Measurements from ENCODE around the gene SMIM44.

The SMIM44 gene

DNA sequence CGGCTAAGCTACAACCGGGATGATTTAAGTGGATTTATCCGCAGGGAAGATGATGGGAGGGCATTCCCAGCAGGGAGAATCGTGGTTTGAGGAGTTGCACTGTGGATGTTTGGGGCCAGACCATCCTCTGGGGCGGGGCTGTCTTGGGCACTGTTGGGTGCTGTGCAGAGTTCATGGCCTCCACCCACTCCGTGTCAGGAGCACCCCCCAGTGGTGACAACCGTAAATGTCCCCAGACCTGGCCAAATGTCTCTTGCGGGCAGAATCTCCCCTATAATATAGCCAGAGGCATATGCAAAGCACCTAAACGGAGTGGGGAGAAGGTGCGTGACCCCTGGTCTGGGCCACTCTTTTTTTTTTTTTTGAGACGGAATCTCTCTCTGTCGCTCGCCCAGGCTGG, 43.2 kb downstream of the SMIM44 start:
- H3K4me3 ChIP-seq (ENCODE audit: low read depth, low read length): no peak overlapping the region
- TF ChIP-seq, protein P1, sequence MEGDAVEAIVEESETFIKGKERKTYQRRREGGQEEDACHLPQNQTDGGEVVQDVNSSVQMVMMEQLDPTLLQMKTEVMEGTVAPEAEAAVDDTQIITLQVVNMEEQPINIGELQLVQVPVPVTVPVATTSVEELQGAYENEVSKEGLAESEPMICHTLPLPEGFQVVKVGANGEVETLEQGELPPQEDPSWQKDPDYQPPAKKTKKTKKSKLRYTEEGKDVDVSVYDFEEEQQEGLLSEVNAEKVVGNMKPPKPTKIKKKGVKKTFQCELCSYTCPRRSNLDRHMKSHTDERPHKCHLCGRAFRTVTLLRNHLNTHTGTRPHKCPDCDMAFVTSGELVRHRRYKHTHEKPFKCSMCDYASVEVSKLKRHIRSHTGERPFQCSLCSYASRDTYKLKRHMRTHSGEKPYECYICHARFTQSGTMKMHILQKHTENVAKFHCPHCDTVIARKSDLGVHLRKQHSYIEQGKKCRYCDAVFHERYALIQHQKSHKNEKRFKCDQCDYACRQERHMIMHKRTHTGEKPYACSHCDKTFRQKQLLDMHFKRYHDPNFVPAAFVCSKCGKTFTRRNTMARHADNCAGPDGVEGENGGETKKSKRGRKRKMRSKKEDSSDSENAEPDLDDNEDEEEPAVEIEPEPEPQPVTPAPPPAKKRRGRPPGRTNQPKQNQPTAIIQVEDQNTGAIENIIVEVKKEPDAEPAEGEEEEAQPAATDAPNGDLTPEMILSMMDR (IDR thresholded peaks at IDR 0.05; ENCODE audit: low read depth, low read length): 0 out of 2 replicates have a peak, but pooled peaks have one; percentile 34

GRCh38 chr19:3434630-3435553, 48.3 kb downstream of the SMIM44 start:
- TF ChIP-seq, protein P1 (IDR thresholded peaks at IDR 0.05; ENCODE audit: low read depth, low read length): no peak
- peak overlapping the region; percentile 49 for H3K4me3 ChIP-seq (ENCODE audit: low read depth, low read length)

DNA sequence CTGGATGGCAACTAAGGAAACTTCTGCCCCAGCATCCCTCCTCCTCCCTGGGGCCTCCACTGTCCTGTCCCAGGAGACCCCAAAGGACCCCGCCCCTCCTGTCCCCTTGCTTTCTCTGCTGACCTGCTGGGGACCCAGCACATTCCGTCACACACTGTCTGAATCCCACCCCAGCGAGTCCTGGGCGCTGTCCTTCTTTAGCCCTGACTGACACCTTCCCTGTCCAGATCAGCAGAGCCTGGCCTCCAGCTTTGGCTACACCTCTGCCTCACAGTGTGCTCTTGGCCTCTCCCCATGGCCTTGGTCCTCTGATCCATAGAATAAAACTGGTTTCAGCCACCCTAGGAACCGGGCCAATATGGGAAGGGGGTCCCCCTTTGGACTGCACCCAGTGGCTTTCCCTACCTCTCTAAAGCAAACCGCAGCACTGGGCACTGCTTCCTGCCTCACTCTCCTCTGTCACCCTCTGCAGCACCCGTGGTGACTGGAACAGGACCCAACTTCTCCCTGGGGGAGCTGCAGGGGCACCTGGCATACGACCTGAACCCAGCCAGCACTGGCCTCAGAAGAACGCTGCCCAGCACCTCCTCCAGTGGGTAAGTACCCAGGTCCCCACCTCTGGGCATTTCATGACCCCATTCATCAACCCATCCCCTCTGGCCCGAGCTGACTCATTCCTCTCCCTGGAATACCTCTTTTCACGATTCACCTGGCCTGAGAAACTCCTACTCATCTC, 49.3 kb downstream of the SMIM44 start:
- TF ChIP-seq, protein P1 (IDR thresholded peaks at IDR 0.05; ENCODE audit: low read depth, low read length): no peak
- no peak overlapping the region for H3K4me3 ChIP-seq (ENCODE audit: low read depth, low read length)

DNA sequence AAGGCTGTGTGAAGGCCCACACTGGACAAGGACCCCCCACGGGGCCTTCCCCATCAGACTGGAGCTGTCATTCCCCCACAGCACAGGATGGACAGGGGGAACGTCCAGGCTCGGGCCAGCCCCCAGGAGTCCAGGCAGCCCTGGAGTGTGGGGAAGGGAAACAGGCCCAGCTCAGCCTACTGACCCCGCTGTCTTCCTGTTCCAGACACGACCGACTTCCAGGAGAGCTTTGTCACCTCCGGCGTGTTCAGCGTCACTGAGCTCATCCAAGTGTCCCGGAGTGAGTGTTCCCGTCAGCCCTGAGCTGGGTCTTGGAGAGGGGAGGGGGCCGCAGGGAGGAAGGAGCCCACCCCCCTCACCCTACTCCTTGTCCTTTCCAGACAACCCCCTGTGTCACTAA, 49.9 kb downstream of the SMIM44 start:
- TF ChIP-seq, protein P1 (IDR thresholded peaks at IDR 0.05; ENCODE audit: low read depth, low read length): no peak
- H3K4me3 ChIP-seq (ENCODE audit: low read depth, low read length): no peak overlapping the region
